ENCODE results near the gene CNNM1. TPM values are rescaled to one million over a fixed set of nuclear protein-coding genes. Genes with fewer than 3 reads are reported as not detected.

Gene CNNM1
- total RNA-seq, 1 donor from 2014 or later, result 2.0 TPM

DNA sequence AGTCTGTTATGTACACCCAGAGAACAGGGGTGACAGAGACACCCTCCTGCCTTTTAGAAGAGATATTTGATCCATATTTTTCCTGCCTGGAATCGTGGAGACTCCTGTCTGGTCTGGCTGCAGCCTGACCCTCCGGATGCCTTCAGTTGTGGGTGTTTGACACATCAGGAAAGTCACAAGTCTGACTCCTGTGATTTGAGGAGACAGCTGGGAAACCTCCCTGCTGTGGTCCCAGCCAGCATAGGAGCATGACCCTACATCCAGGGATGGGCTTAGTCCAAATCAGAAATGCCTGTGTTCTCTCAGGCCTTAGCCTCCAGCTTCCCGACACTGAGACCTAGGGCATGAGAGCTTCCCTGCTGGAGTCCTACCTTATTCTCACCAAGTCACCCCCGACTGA is 57.9 kb downstream of the CNNM1 start:
- Mint-ChIP-seq H3K36me3 (no peaks in the 10 kb centered on the region), H3K4me3 (no peak overlapping the region), H3K27me3 (peaks cover 15% of the 10 kb centered on the region), H3K27ac (no peak overlapping the region), H3K4me1 (ENCODE audit: unreplicated experiment) (no peaks in the 10 kb centered on the region), H3K9me3 (no peaks in the 10 kb centered on the region)
- no peak for TF ChIP-seq CTCF (conservative IDR thresholded peaks at IDR 0.05)
- DNase-seq (ENCODE audit: extremely low spot score, unreplicated experiment), result no peak

GRCh38 chr10:99387541-99387940 is 58.4 kb downstream of the CNNM1 start:
- Mint-ChIP-seq H3K36me3 (no peaks in the 10 kb centered on the region), H3K4me3 (no peak overlapping the region), H3K27ac (no peak overlapping the region), H3K27me3 (peaks cover 16% of the 10 kb centered on the region), H3K4me1 (ENCODE audit: unreplicated experiment) (peaks cover 2% of the 10 kb centered on the region), H3K9me3 (no peaks in the 10 kb centered on the region)
- no peak for DNase-seq (ENCODE audit: extremely low spot score, unreplicated experiment)
- TF ChIP-seq CTCF (conservative IDR thresholded peaks at IDR 0.05), result no peak

DNA sequence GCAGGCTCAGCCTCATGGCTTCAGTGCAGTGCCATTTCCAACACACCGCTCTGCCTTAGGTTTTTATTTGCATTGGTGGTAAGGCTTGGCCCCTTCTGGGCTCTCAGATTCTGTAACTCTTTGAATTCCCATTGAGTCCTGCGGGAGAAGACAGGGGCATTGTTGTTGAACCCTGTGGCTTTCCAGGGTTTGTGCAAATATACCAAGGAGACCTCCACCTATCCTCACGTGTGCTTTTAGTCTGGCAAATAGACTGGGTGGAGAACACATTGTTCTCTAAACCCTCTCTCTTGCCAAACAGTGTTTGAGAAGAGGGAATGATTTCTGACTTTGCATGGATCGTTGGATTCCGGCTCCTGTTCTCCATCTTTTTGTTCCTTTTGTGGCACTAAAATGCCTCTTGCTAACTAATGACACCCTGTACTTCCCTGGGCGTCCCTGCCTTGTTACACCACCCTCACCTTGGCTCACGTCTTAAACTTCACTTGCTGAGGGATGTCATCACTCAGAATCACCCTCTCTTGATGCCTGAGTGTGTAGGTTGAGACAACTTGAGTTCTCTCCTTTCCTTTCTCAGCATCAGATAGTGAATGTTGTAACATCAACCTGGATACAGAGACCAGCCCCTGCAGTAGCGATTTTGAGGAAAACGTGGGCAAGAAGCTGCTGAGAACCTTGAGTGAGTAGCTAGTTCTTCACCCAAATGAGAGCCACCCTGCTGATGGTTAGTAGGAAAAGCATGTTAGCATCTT is 60.7 kb downstream of the CNNM1 start:
- Mint-ChIP-seq H3K4me3 (no peak overlapping the region), H3K4me1 (ENCODE audit: unreplicated experiment) (peaks cover 5% of the 10 kb centered on the region), H3K27ac (no peak overlapping the region), H3K27me3 (peaks cover 22% of the 10 kb centered on the region), H3K36me3 (no peaks in the 10 kb centered on the region), H3K9me3 (no peaks in the 10 kb centered on the region)
- no peak for DNase-seq (ENCODE audit: extremely low spot score, unreplicated experiment)
- TF ChIP-seq CTCF (conservative IDR thresholded peaks at IDR 0.05), result no peak

DNA sequence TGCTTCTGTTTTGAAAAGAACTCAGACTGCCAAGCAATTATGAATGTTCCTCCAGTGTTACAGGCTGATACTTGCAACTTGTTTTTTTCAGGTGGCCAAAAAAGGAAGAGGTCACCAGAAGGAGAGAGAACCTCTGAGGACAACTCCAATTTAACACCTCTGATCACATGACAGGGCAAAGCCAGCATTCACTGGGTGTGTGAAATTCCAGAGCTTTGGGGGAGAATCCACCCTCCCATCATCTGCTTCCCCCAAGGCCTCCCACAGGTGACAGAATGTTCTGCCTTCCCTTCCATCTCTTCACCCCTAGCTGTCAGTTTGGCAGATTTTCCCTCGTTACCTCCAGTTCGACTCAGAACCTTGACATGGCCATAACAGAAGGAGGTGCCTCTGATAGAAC is 62.2 kb downstream of the CNNM1 start:
- H3K9me3 Mint-ChIP-seq, result no peaks in the 10 kb centered on the region
- TF ChIP-seq CTCF (conservative IDR thresholded peaks at IDR 0.05), result no peak
- H3K4me1 Mint-ChIP-seq (ENCODE audit: unreplicated experiment), result peaks cover 11% of the 10 kb centered on the region
- H3K27me3 Mint-ChIP-seq, result peaks cover 18% of the 10 kb centered on the region
- H3K4me3 Mint-ChIP-seq, result no peak overlapping the region
- H3K36me3 Mint-ChIP-seq, result peaks cover 6% of the 10 kb centered on the region
- DNase-seq (ENCODE audit: extremely low spot score, unreplicated experiment), result no peak
- H3K27ac Mint-ChIP-seq, result no peak overlapping the region

DNA sequence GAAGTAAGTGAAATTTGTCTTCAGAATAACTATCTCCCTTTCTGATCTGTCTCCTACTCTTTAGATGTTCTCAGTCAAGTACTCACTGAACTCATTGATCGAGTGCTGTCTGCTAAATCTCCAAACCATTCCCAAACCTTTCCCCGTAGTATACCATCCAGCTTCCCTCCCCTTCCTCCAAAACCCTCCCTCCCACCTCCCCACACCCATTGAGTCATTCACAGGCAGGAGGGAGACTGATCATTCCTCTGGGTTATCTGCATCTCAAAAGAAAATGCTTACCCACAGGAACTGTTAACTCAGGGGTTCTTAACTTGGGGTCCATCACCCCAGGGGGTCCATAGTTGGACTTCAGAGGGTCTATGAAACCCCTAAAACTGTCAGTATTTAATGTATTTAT is 63.9 kb downstream of the CNNM1 start:
- H3K27ac Mint-ChIP-seq, result no peak overlapping the region
- no peak overlapping the region for H3K4me3 Mint-ChIP-seq

More for the DNA sequence above, 63.9 kb downstream of the CNNM1 start:
- Mint-ChIP-seq H3K36me3 (peaks cover 15% of the 10 kb centered on the region), H3K4me1 (ENCODE audit: unreplicated experiment) (peaks cover 11% of the 10 kb centered on the region), H3K27me3 (peaks cover 10% of the 10 kb centered on the region), H3K9me3 (no peaks in the 10 kb centered on the region)
- TF ChIP-seq CTCF (conservative IDR thresholded peaks at IDR 0.05), result no peak
- DNase-seq (ENCODE audit: extremely low spot score, unreplicated experiment), result no peak

Data from type B pancreatic cell (in vitro differentiated cells).